HepG2 (cell line): Measurements from ENCODE around the gene GDF15. TPM values are rescaled to one million over a fixed set of nuclear protein-coding genes. Genes with fewer than 3 reads are reported as not detected.

Source experiments
- AKAP8 ChIP-seq: sonication (generic); formaldehyde crosslinking; IDR thresholded peaks from 2 replicates; pipeline ENCODE4 v1.5.1; 2020; ENCODE audit warnings: mild to moderate bottlenecking, missing genetic modification reagents
- BRD4 ChIP-seq: sonication (generic); formaldehyde crosslinking; IDR thresholded peaks from 2 replicates; pipeline ENCODE4 v1.4.0; 2020; ENCODE audit warnings: missing genetic modification reagents
- FIP1L1 ChIP-seq: fragments of 200-400 bp; formaldehyde crosslinking; IDR thresholded peaks from 2 replicates; pipeline ENCODE4 v1.6.1; 2018; ENCODE audit warnings: low read depth, mild to moderate bottlenecking, low read length, moderate library complexity, borderline replicate concordance; ENCODE audit not compliant: insufficient read depth
- KAT8 ChIP-seq: IDR thresholded peaks from 2 replicates; pipeline ENCODE4 v1.6.1; 2016; ENCODE audit warnings: missing genetic modification reagents, missing compliant biosample characterization
- NFATC3 ChIP-seq: sonication (generic); formaldehyde crosslinking; IDR thresholded peaks from 2 replicates; pipeline ENCODE4 v1.5.1; 2020; ENCODE audit warnings: mild to moderate bottlenecking, missing genetic modification reagents
- NR2F6 ChIP-seq, 2 experiments: IDR thresholded peaks; 2 replicates each; pipeline ENCODE4 v1.6.1; 2016; ENCODE audit warnings: antibody characterized with exemption in 1 of 2, mild to moderate bottlenecking in 1 of 2
- PAF1 ChIP-seq: IDR thresholded peaks from 2 replicates; pipeline ENCODE4 v1.6.1; 2016; ENCODE audit warnings: missing genetic modification reagents, missing compliant biosample characterization
- PTBP1 ChIP-seq: fragments of 200-400 bp; formaldehyde crosslinking; IDR thresholded peaks from 2 replicates; pipeline ENCODE4 v1.6.1; 2018; ENCODE audit warnings: low read length, low read depth; ENCODE audit not compliant: poor library complexity, severe bottlenecking
- RERE ChIP-seq: IDR thresholded peaks from 2 replicates; pipeline ENCODE4 v1.6.1; 2016; ENCODE audit warnings: low read depth, missing genetic modification reagents, missing compliant biosample characterization
- SKI ChIP-seq: fragments of 450-650 bp; IDR thresholded peaks from one replicate; pipeline ENCODE4 v1.6.1; 2018; ENCODE audit warnings: mild to moderate bottlenecking; ENCODE audit not compliant: partially characterized antibody
- YEATS2 ChIP-seq: sonication (generic); formaldehyde crosslinking; IDR thresholded peaks from 2 replicates; pipeline ENCODE4 v1.4.0; 2020; ENCODE audit warnings: missing genetic modification reagents, borderline replicate concordance
- ZNF766 ChIP-seq: sonication (generic); formaldehyde crosslinking; IDR thresholded peaks from 2 replicates; pipeline ENCODE4 v1.5.0; 2020; ENCODE audit warnings: missing genetic modification reagents, borderline replicate concordance
- polyA plus RNA-seq, 8 experiments: library from polyadenylated mRNA; depleted of rRNA in 3 of 8; stranded (reverse) in 7 of 8; unstranded in 1 of 8; fragments of >200 nt; fragmentation: Illumina TruSeq in 4 of 8; extraction: Trizol in 4 of 8; gene quantifications; 2 replicates each; pipeline versions ENCODE4 v1.2.1 to v1.2.3, GENCODE V29; 2011 to 2016; ENCODE audit warnings: low read depth in 4 of 8, missing spikeins in 1 of 8, mixed read lengths in 1 of 8; ENCODE audit not compliant: insufficient read depth in 1 of 8
- total RNA-seq, 5 experiments: library from RNA; depleted of rRNA; stranded (reverse); fragments of >200 nt; fragmentation: Illumina TruSeq; extraction: Trizol; gene quantifications; 2 replicates each; pipeline ENCODE4 v1.2.3, GENCODE V29; 2016; ENCODE audit warnings: low read depth in 1 of 5
- TF ChIP-seq, protein P1 (sequence below): sonication (generic); formaldehyde crosslinking; IDR thresholded peaks from 2 replicates; pipeline ENCODE4 v1.8.1; 2023; ENCODE audit warnings: mild to moderate bottlenecking, inconsistent platforms, moderate library complexity, missing genetic modification reagents, borderline replicate concordance
- TF ChIP-seq, protein P2 (sequence below): sonication (generic); formaldehyde crosslinking; IDR thresholded peaks from 2 replicates; pipeline ENCODE4 v1.5.0; 2020; ENCODE audit warnings: mild to moderate bottlenecking, missing genetic modification reagents, borderline replicate concordance

GDF15 gene
- total and polyA plus RNA-seq, 2 of the 13 experiments (the other 11 are each of a cell fraction or from before 2014, with no cell fraction given) = 146 to 422 TPM

GRCh38 chr19:18396471-18397241 lies 10.7 kb downstream of the GDF15 start (continued):
- TF ChIP-seq KAT8 (no peak), BRD4 (CRISPR knock-in tag) (no peak), PTBP1 (no peak), NFATC3 (CRISPR knock-in tag) (no peak), YEATS2 (CRISPR knock-in tag) (no peak), FIP1L1 (no peak), PAF1 (CRISPR knock-in tag) (no peak), RERE (CRISPR knock-in tag) (no peak), NR2F6 (IDR thresholded peaks at IDR 0.05) (peak; percentile 75), NR2F6 (CRISPR knock-in tag; IDR thresholded peaks at IDR 0.05) (peak; percentile 94), SKI (peak; percentile 31), ZNF766 (CRISPR knock-in tag) (no peak), AKAP8 (CRISPR knock-in tag) (no peak)
- TF ChIP-seq, protein P1, sequence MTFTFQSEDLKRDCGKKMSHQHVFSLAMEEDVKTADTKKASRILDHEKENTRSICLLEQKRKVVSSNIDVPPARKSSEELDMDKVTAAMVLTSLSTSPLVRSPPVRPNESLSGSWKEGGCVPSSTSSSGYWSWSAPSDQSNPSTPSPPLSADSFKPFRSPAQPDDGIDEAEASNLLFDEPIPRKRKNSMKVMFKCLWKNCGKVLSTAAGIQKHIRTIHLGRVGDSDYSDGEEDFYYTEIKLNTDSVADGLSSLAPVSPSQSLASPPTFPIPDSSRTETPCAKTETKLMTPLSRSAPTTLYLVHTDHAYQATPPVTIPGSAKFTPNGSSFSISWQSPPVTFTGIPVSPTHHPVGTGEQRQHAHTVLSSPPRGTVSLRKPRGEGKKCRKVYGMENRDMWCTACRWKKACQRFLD (CRISPR knock-in tag) = no peak
- TF ChIP-seq, protein P2, sequence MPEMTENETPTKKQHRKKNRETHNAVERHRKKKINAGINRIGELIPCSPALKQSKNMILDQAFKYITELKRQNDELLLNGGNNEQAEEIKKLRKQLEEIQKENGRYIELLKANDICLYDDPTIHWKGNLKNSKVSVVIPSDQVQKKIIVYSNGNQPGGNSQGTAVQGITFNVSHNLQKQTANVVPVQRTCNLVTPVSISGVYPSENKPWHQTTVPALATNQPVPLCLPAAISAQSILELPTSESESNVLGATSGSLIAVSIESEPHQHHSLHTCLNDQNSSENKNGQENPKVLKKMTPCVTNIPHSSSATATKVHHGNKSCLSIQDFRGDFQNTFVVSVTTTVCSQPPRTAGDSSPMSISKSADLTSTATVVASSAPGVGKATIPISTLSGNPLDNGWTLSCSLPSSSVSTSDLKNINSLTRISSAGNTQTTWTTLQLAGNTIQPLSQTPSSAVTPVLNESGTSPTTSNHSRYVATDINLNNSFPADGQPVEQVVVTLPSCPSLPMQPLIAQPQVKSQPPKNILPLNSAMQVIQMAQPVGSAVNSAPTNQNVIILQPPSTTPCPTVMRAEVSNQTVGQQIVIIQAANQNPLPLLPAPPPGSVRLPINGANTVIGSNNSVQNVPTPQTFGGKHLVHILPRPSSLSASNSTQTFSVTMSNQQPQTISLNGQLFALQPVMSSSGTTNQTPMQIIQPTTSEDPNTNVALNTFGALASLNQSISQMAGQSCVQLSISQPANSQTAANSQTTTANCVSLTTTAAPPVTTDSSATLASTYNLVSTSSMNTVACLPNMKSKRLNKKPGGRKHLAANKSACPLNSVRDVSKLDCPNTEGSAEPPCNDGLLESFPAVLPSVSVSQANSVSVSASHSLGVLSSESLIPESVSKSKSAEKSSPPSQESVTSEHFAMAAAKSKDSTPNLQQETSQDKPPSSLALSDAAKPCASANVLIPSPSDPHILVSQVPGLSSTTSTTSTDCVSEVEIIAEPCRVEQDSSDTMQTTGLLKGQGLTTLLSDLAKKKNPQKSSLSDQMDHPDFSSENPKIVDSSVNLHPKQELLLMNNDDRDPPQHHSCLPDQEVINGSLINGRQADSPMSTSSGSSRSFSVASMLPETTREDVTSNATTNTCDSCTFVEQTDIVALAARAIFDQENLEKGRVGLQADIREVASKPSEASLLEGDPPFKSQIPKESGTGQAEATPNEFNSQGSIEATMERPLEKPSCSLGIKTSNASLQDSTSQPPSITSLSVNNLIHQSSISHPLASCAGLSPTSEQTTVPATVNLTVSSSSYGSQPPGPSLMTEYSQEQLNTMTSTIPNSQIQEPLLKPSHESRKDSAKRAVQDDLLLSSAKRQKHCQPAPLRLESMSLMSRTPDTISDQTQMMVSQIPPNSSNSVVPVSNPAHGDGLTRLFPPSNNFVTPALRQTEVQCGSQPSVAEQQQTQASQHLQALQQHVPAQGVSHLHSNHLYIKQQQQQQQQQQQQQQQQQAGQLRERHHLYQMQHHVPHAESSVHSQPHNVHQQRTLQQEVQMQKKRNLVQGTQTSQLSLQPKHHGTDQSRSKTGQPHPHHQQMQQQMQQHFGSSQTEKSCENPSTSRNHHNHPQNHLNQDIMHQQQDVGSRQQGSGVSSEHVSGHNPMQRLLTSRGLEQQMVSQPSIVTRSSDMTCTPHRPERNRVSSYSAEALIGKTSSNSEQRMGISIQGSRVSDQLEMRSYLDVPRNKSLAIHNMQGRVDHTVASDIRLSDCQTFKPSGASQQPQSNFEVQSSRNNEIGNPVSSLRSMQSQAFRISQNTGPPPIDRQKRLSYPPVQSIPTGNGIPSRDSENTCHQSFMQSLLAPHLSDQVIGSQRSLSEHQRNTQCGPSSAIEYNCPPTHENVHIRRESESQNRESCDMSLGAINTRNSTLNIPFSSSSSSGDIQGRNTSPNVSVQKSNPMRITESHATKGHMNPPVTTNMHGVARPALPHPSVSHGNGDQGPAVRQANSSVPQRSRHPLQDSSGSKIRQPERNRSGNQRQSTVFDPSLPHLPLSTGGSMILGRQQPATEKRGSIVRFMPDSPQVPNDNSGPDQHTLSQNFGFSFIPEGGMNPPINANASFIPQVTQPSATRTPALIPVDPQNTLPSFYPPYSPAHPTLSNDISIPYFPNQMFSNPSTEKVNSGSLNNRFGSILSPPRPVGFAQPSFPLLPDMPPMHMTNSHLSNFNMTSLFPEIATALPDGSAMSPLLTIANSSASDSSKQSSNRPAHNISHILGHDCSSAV (CRISPR knock-in tag) = no peak
